OCI-LY7 (cell line): ENCODE data around the gene HYKK. TPM values are rescaled to one million over a fixed set of nuclear protein-coding genes. Genes with fewer than 3 reads are reported as not detected.
"Not testable (repeated sequence)": the region's sequence is repeated elsewhere in the genome, so short reads cannot be mapped to it uniquely, and the experiment has no call there.

ENCODE experiments used
- BruUV-seq: library from RNA; stranded (reverse); fragments of 400-500 nt; replicated peaks from 2 replicates; lab custom pipeline; 2021; lab: Mats Ljungman, UMichigan
- CTCF ChIA-PET: fragments of 300-600 bp; sonication (Branson Sonifier 250); formaldehyde crosslinking; loops from one replicate; lab custom pipeline; 2022; ENCODE audit warnings: antibody characterized with exemption; ENCODE audit not compliant: unreplicated experiment; lab: Charles Lee
- POLR2A ChIA-PET: fragments of 300-600 bp; sonication (Branson Sonifier 250); formaldehyde crosslinking; loops from one replicate; lab custom pipeline; 2022; ENCODE audit warnings: antibody characterized with exemption; lab: Charles Lee
- DNase-seq: peaks from one replicate; pipeline ENCODE4 v3.0.0-alpha.2; 2015; ENCODE audit warnings: low spot score
- H2AFZ ChIP-seq: fragments of 200-600 bp; sonication (generic), shearing (Covaris generic); 2 replicates; pipeline ENCODE4 v1.6.1; 2014; ENCODE audit warnings: mild to moderate bottlenecking, antibody characterized with exemption, low read length, moderate library complexity
- H3K27ac ChIP-seq: fragments of 200-600 bp; sonication (generic); 2 replicates; pipeline ENCODE4 v1.5.1; 2014; ENCODE audit warnings: mixed run types, low read depth, mild to moderate bottlenecking, moderate library complexity, low read length, inconsistent platforms; ENCODE audit not compliant: poor library complexity, severe bottlenecking
- H3K36me3 ChIP-seq: fragments of 200-600 bp; sonication (generic); 2 replicates; pipeline ENCODE4 v1.6.1; 2014; ENCODE audit warnings: mild to moderate bottlenecking, antibody characterized with exemption, low read length, moderate library complexity, mixed read lengths; ENCODE audit not compliant: insufficient read depth
- H3K4me1 ChIP-seq: fragments of 200-600 bp; sonication (generic); 2 replicates; pipeline ENCODE4 v1.5.1; 2014; ENCODE audit warnings: mild to moderate bottlenecking, low read length; ENCODE audit not compliant: insufficient read depth, poor library complexity, severe bottlenecking
- H3K4me2 ChIP-seq: fragments of 200-600 bp; sonication (generic); 2 replicates; pipeline ENCODE4 v1.6.1; 2014; ENCODE audit warnings: mild to moderate bottlenecking, low read length
- H3K4me3 ChIP-seq: fragments of 200-600 bp; sonication (generic); 2 replicates; pipeline ENCODE4 v1.5.1; 2014; ENCODE audit warnings: mild to moderate bottlenecking, low read depth, low read length; ENCODE audit not compliant: poor library complexity, severe bottlenecking
- H3K79me2 ChIP-seq: fragments of 200-600 bp; sonication (generic); 2 replicates; pipeline ENCODE4 v1.6.1; 2016; ENCODE audit warnings: low read depth, mild to moderate bottlenecking, low read length, moderate library complexity, mixed read lengths; ENCODE audit not compliant: insufficient read depth
- H3K9me2 ChIP-seq: fragments of 200-600 bp; sonication (generic); 2 replicates; pipeline ENCODE4 v1.6.1; 2016; ENCODE audit warnings: mild to moderate bottlenecking, low read length, mixed read lengths; ENCODE audit not compliant: insufficient read depth
- H3K9me3 ChIP-seq: fragments of 200-600 bp; sonication (generic); 2 replicates; pipeline ENCODE4 v1.6.1; 2014; ENCODE audit warnings: mild to moderate bottlenecking, mixed run types, low read length, mixed read lengths
- H4K20me1 ChIP-seq: fragments of 200-600 bp; sonication (generic); 2 replicates; pipeline ENCODE4 v1.6.1; 2014; ENCODE audit warnings: mild to moderate bottlenecking, antibody characterized with exemption, low read length, moderate library complexity, mixed read lengths; ENCODE audit not compliant: insufficient read depth
- EZH2phosphoT487 ChIP-seq: fragments of 200-600 bp; sonication (generic); IDR thresholded peaks from 2 replicates; pipeline ENCODE4 v1.6.1; 2018; ENCODE audit warnings: low read depth, borderline replicate concordance, mild to moderate bottlenecking, mixed run types, antibody characterized with exemption, low read length, moderate library complexity, mixed read lengths
- intact Hi-C: fragments of 100-400 bp; cut with micrococcal nuclease; formaldehyde crosslinking; loops from one replicate; pipeline ENCODE4 v1.10.0; 2022; ENCODE audit not compliant: unreplicated experiment
- total RNA-seq, 2 experiments: library from RNA; depleted of rRNA in 1 of 2; stranded (reverse); fragments of >200 nt in 1 of 2; shearing (Covaris generic) in 1 of 2; gene quantifications; 2 replicates each; pipeline ENCODE4 v1.2.3, GENCODE V29; 2014 to 2022
- TF ChIP-seq, protein P1 (sequence below): fragments of 200-600 bp; sonication (generic); conservative IDR thresholded peaks from 2 replicates; pipeline ENCODE4 v1.5.1; 2014; ENCODE audit warnings: mild to moderate bottlenecking, antibody characterized with exemption, low read length, moderate library complexity, mixed read lengths

Gene HYKK
- total RNA-seq, 2 experiments from 2014 or later: 0.40 TPM; not detected in 1

DNA sequence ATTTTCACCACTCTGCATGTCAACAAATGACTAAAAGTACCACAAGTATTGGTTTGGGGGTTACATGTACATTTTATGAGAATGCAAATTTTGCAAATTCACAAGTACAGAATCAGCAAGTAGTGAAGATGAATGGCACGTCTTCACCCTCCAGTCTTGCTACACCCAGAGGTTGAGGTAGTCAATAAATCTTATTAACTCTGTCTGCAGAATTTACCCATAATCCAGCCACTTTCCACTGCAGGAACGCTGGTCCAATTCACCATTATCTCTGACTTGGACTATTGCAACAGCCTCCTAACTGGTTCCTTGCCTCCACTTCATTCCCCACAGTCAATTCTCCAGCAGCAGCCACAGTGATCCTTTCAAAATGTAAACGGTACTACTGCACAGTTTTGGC is 43.4 kb downstream of the HYKK start:
- TF ChIP-seq EZH2phosphoT487: no peak
- TF ChIP-seq, protein P1, sequence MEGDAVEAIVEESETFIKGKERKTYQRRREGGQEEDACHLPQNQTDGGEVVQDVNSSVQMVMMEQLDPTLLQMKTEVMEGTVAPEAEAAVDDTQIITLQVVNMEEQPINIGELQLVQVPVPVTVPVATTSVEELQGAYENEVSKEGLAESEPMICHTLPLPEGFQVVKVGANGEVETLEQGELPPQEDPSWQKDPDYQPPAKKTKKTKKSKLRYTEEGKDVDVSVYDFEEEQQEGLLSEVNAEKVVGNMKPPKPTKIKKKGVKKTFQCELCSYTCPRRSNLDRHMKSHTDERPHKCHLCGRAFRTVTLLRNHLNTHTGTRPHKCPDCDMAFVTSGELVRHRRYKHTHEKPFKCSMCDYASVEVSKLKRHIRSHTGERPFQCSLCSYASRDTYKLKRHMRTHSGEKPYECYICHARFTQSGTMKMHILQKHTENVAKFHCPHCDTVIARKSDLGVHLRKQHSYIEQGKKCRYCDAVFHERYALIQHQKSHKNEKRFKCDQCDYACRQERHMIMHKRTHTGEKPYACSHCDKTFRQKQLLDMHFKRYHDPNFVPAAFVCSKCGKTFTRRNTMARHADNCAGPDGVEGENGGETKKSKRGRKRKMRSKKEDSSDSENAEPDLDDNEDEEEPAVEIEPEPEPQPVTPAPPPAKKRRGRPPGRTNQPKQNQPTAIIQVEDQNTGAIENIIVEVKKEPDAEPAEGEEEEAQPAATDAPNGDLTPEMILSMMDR: no peak

DNA sequence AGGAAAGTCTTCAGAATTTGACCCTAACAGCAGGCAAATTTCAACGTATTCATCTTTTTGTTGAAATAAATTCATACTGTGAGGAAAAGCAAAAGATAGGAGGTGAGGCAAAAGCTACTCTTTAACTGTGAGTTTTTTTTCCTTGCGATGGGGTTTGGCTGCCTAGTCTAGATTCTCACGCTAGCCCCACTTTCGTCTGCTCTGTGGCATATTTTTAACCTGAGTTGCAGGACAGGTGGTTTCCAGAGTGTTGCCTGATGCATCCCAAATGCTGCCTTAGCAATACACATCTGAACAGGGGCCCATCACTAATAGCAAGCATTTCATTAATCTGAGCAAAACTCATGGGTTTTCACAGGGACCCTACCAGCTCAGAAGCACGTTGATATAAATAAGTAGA is 44.5 kb downstream of the HYKK start:
- POLR2A ChIA-PET: no interaction called here
- no peak for DNase-seq
- Histone ChIP-seq H3K27ac (no peak overlapping the region), H3K4me3 (no peak overlapping the region), H4K20me1 (no peaks in the 10 kb centered on the region; the same call in 1 of the 2 replicates), H3K79me2 (no peaks in the 10 kb centered on the region), H3K9me3 (no peaks in the 10 kb centered on the region), H3K4me1 (no peaks in the 10 kb centered on the region), H3K9me2 (no peaks in the 10 kb centered on the region), H2AFZ (no peak overlapping the region), H3K4me2 (no peak overlapping the region), H3K36me3 (peaks cover 45% of the 10 kb centered on the region)
- BruUV-seq: no TSS peak
- intact Hi-C loops: no loop called here
- TF ChIP-seq EZH2phosphoT487: no peak
- TF ChIP-seq, protein P1: no peak
- CTCF ChIA-PET: no interaction called here

More for the DNA sequence above, 43.4 kb downstream of the HYKK start:
- CTCF ChIA-PET: no interaction called here
- H3K4me3 ChIP-seq: no peak overlapping the region
- no TSS peak for BruUV-seq
- POLR2A ChIA-PET: interaction anchor here (0.5 to 0.7 kb wide), 2 partner anchors 130 to 163 kb away, joined by 3 read pairs; no protein-coding TSS in a partner anchor
- no peaks in the 10 kb centered on the region for H3K9me3 ChIP-seq
- intact Hi-C loops: no loop called here
- H3K36me3 ChIP-seq: peaks cover 56% of the 10 kb centered on the region
- H3K4me1 ChIP-seq: no peaks in the 10 kb centered on the region
- no peak for DNase-seq
- no peaks in the 10 kb centered on the region for H3K9me2 ChIP-seq
- no peaks in the 10 kb centered on the region for H3K79me2 ChIP-seq
- H3K4me2 ChIP-seq: no peak overlapping the region
- no peak overlapping the region for H3K27ac ChIP-seq
- H2AFZ ChIP-seq: no peak overlapping the region
- H4K20me1 ChIP-seq: no peaks in the 10 kb centered on the region; the same call in 1 of the 2 replicates

DNA sequence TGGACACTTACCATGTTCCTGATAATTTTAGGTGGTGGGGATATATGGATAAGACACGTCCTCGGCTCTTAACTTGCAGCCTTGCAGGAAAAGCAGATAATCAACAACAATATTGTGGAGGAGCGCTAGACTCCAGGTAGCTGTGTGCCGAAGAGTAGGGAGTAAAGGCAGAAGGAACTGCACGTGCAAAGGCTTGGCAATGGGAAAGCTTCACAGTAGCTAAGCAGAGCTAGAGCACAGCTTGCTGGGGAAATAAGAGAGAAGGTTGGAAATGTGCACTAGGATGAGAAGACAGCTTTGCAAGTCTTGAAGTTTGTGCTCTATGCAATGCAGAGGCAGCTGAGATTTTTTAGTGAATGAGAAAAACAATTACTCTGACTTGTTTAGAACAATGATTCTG is 45.2 kb downstream of the HYKK start:
- Histone ChIP-seq H3K4me2 (no peak overlapping the region), H3K9me2 (no peaks in the 10 kb centered on the region), H3K4me3 (no peak overlapping the region), H3K4me1 (no peaks in the 10 kb centered on the region), H3K79me2 (no peaks in the 10 kb centered on the region), H3K9me3 (no peaks in the 10 kb centered on the region), H2AFZ (no peak overlapping the region), H4K20me1 (no peaks in the 10 kb centered on the region; the same call in 1 of the 2 replicates), H3K27ac (no peak overlapping the region), H3K36me3 (peaks cover 38% of the 10 kb centered on the region)
- POLR2A ChIA-PET: interaction anchor here (0.6 kb wide), 2 partner anchors 15 to 81 kb away, joined by 3 to 4 read pairs; no protein-coding TSS in a partner anchor
- intact Hi-C loops: no loop called here
- CTCF ChIA-PET: no interaction called here
- TF ChIP-seq EZH2phosphoT487: no peak
- TF ChIP-seq, protein P1: no peak
- no TSS peak for BruUV-seq
- DNase-seq: no peak

DNA sequence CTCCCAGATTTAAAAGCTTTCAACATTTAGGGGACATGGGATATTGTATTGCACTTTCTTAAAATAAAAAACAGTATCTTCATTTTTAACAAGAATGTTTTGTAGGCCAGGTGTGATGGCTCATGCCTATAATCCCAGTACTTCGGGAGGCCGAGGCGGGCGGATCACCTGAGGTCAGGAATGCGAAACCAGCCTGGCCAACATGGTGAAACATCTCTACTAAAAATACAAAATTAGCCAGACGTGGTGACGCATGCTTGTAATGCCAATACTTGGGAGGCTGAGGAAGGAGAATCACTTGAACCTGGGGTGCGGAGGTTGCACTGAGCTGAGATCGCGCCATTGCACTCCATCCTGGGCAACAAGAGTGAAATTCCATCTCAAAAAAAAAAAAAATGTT is 52.8 kb downstream of the HYKK start:
- H3K36me3 ChIP-seq, BruUV-seq, H2AFZ ChIP-seq, H3K4me3 ChIP-seq, H3K79me2 ChIP-seq, DNase-seq, H3K4me2 ChIP-seq, H3K27ac ChIP-seq, H4K20me1 ChIP-seq, CTCF ChIA-PET, H3K9me3 ChIP-seq, H3K9me2 ChIP-seq, intact Hi-C loops: not testable (repeated sequence)
- H3K4me1 ChIP-seq: peaks cover 11% of the 10 kb centered on the region
- POLR2A ChIA-PET: interaction anchor here (0.9 to 4.4 kb wide), 2 partner anchors 15 to 20 kb away, joined by 3 to 17 read pairs; no protein-coding TSS in a partner anchor
